Midbrain (tissue), 1 donor: Measurements from ENCODE around the gene LAMA5.

ENCODE experiments used
- DNase-seq: peaks from one replicate; lab custom pipeline; 2025; lab: John Stamatoyannopoulos, UW

Gene LAMA5

DNA sequence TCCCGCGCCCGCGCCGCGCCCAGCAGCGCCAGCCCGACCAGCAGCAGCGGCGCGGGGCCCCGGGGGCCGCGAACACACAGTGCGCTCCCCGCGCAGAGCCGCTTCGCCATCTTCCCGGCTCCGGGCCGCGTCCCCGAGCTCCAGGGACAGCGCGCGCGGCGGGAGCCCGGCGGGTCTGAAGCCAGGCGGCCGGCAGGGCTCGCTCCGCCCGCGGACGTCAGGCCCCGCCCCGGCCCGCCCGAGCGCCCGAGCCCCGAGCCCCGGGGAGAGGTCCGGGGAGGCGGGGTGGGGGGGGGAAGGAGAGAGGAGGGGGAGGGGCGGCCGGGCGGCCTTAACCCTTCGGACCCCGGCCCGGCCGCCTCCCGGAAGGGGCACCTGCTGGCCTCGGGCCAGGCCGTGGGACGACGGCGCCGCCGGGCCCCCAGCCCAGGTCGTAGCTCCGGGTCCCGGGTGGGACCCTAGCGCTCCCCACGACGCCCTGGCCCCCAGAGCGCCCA lies at the start of gene LAMA5:
Gene LAMA5, minus strand, starts transcription at position 177 of the 497 bp plus-strand sequence. Its CDS starts 67 bp downstream, at position 110.
- DNase-seq, result no peak

GRCh38 chr20:62415354-62416111 lies 48.4 kb upstream of the LAMA5 start:
- no peak for DNase-seq

DNA sequence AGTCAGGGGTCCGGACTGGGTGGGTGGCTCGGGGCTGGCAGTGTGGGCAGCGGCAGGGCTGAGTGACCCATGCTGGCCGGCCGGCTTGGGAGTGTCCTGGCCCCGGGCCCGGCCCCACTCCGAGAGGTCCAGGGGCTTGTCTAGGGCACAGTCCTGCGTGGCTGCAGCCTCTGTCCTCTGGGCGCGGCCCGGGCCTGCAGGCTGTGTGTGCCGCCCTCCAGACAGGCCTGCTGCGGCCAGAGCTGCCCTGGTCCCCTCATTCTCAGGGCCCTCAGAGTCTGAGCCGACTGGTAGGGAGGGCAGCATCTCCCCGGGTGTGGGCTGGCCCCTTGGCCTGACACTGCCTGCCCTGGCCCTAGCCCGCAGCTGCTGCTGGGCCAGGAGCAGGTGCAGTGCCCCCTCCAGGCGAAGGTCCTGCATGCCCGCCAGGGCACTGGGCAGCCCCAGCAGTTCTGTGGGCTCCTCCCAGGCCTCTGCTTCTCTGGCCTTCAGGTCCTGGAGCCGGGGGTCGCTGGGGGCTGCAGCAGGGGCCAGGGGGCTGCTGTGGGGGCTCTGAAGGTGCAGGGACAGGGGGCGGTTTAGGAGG lies 46.9 kb upstream of the LAMA5 start:
- no peak for DNase-seq

DNA sequence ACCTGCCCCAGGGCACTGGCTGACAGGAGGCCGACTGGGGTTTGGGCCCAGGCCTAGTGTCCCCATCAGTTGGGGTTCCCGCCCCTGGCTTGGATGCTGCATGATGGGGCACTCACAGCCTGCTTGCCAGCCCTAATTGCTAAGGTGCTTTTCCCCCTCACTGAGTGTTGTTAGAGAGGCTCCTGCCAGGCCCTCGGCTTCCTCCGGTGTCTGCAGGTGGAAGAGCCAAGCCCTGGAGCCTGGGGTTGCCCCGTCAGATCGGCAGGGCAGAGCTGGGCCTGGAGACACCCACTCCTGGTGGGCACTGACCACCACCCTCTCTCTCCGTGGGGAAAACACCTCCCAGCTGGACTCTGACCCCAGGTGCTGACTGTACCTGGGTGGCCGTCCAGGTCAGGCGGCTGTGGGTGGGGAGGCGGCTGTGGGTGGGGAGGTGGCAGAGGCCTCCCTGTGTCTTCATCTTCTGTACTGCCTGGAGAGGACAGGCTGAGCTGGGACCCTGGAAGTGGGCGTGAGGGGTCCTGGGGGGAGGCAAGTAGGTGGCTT lies 46.0 kb upstream of the LAMA5 start:
- DNase-seq, result no peak

- DNase-seq, result no peak
Observed at GRCh38 chr20:62412194-62413024, 45.3 kb upstream of the LAMA5 start.

DNA sequence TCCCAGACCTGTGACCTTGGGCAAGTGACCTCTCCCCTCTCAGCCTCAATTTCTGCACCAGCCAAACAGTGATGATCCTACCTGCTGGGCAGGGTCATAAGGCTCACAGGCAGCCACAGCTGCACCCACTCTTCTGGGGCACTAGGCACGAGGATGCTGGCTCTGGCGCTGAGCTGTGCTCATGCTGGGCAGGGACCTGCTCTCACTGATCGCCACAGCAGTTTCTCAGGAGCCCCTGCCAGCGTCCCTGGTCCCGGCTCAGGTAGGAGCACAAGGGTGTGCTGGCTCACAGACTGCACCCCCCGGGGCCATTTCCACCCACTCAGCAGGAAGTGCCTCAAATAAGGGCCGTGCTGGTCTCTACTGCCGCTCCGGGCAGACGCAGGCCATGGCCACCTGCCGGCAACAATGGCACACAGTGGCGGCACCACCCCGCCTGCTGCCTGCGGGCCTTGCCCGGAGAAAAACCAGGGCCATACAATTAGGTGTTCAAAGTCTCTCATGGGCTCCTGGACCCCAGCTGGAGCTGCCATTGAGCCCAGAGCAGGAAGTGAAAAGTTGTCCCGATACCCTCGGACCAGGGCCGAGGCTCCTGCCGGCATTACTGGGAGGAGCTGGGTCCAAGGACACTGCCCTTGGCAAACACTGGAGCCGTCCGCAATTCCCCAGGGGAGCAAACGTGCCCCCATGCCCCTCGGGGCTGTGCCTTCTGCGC lies 44.5 kb upstream of the LAMA5 start:
- no peak for DNase-seq

DNA sequence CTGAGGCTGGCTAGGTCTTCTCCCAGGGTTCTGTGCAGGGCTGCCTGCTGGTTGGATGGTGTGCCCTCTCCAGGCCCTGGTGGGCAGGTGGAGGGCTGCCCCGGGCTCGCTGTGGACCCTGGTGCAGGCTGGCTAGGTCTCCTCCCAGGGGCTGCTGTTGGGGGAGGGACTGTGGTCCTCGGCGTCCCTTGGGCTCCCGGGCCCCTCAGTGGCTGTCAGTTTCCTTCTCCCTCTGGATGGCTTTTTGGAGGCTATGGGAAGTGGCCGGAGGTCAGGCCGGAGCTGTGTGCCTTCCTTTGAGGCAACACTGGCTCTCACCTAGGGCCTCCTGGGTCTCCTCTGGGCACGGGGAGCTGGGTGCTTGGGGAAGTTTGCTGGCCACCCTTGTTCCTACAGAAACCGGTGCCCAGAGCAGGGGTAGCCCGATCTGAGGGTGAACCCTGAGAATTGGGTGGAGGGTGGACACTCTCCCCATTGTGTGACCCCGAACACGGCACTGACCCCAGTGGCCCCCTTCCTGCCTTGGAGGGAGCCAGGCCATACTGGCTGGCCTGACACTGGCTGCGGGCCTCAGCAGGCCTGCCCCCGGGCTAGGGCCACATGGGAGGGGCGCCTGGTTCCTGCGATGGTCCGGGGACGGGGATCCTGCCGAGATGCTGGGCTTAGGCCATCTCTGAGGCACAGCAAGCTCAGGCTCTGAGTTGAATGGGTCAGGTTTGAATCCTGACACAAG lies 43.8 kb upstream of the LAMA5 start:
- DNase-seq, result no peak

- no peak for DNase-seq
Observed at GRCh38 chr20:62409931-62410745, 43.0 kb upstream of the LAMA5 start.

DNA sequence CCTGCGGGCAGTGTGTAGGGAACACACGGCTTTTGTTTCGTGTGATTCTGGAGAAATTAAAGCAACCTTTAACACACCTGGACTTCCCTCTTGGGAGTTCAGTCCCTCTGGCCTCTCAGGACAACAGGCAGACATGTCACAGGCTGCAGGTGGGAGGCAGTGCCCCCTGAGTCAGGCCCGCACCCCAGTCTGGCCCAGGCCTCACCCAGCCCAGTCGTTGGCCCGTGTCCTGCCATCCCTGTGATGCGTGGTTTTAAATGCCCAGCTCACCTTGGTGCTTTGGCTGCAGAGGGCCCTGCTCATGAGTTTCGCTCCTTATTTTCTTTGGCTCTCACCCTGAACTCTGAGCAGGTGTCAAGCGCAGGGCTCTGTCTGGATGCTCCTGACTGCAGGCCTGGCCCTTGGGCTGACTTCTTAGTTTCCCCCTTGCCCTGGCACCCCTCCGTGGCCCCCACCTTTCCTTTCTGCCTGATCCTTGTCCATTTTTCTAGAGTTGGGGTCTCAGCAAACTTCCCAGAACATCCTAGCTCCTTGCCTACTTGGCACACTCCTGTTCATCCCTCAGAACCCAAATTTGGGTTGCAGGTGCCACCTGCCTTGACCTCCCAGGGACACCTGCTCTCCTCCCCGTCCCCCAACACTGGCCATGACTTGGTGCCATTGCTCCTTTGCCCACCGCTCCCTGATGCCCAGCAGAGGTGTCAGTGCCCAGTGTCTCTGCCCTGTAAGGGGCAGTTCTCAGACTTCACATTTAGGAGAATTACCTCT lies 42.2 kb upstream of the LAMA5 start:
- DNase-seq, result no peak

- DNase-seq, result no peak
Observed at GRCh38 chr20:62408640-62409039, 41.5 kb upstream of the LAMA5 start.

- DNase-seq, result no peak
Observed at GRCh38 chr20:62408055-62408454, 40.9 kb upstream of the LAMA5 start.

DNA sequence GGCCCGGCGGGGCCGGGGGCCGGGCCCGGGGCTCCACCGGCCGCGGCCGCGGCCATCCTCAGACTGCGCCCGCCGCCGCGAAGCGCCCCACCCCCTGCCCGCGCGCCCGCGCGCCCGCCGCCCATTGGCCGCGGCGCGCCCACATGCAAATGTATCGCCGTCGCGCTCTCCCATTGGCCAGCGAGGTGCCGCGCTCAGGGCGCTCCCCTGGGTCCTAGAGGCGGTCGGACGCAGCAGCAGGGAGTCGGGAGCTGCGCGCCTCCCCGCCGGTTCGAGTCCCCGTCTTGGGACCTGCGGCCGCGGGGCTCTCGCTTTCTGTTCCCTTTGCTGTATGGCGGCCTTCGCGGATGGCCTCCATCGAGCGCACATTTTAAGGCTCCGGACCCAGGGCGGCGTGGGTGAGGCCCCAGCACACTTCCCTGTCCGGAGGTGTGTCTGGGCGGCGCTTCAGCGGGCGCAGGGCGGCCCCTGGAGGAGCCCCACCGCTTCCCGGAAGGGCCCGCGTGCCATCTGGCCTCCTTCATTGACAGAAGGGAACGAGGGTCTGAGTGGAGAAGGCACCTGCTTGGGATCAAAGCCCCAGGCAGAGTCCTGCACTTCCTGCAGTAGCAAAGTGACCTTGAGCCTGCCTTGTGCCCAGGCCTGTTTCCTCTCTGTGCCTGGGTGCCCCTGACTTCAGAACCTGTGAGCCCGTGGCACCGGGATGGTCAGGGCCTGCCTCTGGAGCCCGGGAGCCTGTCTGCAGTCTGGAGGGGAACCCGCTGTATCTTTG lies 40.3 kb upstream of the LAMA5 start, which contains the start of gene CABLES2:
Gene CABLES2, minus strand, starts transcription at position 65 of the 772 bp plus-strand sequence. Its CDS starts 9 bp downstream, at position 56.
- peak; percentile 92 for DNase-seq

DNA sequence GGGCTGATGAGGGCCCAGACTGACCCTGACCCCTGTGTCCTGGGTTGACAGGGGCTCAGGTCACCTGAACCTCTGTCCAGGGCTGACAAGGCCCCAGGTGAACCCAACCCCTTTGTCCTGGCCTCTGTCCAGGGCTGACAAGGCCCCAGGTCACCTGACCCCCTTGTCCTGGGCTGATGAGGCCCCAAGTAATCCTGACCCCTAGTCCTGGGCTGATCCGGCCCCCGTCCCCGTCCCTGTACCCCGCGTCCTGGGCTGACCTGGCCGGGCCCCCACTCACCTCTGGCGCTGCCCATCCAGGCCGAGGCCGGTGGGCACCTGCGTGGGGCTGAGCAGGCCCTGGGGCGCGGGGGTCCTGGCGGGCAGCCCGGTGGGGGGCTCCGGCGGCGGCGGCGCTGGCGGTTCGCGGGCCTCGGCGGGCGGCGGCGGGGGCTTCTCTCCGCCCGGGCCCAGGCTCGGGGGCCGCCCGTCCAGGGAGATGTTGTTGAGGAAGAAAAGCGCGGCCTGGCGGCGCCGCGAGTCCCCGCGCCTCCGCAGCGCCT lies 39.6 kb upstream of the LAMA5 start:
- DNase-seq, result no peak

GRCh38 chr20:62405981-62406513 lies 38.9 kb upstream of the LAMA5 start:
- DNase-seq, result no peak

DNA sequence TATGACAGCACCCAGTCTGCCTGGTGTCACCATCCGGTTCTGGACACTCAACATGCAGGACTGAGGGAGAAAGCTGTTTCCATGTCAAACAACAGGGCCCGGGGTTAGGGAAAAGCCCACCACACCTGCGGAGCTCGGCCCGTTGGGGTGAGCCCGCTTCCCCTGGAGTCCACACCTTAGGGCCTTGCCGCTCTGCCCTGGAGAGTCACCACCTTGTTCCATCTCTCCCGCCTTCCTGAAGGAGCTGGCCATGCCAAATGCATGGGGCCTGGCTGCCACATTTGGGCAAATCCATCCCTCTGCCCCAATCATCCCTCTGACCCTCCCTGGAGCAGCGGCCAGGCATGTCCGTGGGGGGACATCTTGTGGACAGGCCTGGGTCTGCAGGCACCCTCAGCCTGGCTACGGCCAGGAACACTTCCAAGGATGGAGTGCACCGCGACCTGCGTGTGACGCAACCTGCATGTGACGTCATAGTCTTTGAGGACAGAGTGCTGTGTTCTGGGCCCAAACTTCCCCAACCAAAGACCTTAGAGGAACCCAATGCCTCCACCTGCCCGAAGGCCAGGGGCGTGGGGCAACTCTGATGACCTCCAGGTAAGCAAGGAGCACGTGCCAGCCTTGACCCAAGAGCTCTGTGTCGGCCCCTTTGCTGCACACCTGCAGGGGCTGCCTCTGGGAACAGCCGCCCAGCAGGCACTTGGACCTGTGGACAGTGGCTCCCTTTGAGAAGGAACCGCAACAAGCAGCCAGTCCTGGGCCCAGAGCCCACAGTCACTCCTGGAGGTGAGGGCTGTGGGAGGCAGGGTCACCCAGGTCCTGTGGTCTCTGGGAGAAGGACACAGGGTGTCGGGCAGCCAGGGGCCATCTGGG lies 38.2 kb upstream of the LAMA5 start:
- peak; percentile 15 for DNase-seq

DNA sequence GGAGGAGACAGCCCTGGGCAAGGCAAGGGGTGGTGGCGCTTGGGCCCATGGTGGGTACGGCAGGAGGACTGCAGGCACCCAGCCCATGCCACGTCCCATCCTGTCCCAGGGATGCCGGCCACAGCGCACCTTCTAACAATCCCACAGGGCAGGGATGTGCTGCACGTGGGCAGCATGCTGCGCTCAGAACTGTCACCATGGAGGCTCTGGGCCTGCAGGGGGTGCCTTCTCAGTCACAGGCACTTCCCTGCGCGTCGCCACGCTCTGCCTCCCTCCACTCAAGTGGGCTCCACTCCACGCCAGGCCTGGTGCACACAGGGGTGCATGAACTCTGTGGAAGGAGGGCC lies 37.6 kb upstream of the LAMA5 start:
- no peak for DNase-seq

- no peak for DNase-seq
Observed at GRCh38 chr20:62404112-62404665, 37.1 kb upstream of the LAMA5 start.
